ENCODE data around the gene NOCT.

- TF ChIP-seq, protein P1, sequence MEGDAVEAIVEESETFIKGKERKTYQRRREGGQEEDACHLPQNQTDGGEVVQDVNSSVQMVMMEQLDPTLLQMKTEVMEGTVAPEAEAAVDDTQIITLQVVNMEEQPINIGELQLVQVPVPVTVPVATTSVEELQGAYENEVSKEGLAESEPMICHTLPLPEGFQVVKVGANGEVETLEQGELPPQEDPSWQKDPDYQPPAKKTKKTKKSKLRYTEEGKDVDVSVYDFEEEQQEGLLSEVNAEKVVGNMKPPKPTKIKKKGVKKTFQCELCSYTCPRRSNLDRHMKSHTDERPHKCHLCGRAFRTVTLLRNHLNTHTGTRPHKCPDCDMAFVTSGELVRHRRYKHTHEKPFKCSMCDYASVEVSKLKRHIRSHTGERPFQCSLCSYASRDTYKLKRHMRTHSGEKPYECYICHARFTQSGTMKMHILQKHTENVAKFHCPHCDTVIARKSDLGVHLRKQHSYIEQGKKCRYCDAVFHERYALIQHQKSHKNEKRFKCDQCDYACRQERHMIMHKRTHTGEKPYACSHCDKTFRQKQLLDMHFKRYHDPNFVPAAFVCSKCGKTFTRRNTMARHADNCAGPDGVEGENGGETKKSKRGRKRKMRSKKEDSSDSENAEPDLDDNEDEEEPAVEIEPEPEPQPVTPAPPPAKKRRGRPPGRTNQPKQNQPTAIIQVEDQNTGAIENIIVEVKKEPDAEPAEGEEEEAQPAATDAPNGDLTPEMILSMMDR (optimal IDR thresholded peaks at IDR 0.05 in 1 of 3, IDR thresholded peaks at IDR 0.05 in 1 of 3, conservative IDR thresholded peaks at IDR 0.05 in 1 of 3; ENCODE audit: extremely low read depth in 1 of 3, insufficient read depth in 2 of 3, low read length in 3 of 3), result no peak
- no peak for TF ChIP-seq EZH2 (IDR thresholded peaks at IDR 0.05; ENCODE audit: low read length)
Measured at GRCh38 chr4:139035650-139036049, 20.1 kb downstream of the NOCT start.

All from keratinocyte (primary cell).